LoVo (cell line): ENCODE results near the gene PIP4K2A.
A peak's percentile ranks its signal among the peaks of the same experiment; 100 is the strongest.
"Not testable (repeated sequence)": the region's sequence is repeated elsewhere in the genome, so short reads cannot be mapped to it uniquely, and the experiment has no call there.

Source experiments
- DNase-seq: peaks from one replicate; pipeline ENCODE4 v3.0.0-alpha.2; 2016; ENCODE audit warnings: low spot score

PIP4K2A gene

DNA sequence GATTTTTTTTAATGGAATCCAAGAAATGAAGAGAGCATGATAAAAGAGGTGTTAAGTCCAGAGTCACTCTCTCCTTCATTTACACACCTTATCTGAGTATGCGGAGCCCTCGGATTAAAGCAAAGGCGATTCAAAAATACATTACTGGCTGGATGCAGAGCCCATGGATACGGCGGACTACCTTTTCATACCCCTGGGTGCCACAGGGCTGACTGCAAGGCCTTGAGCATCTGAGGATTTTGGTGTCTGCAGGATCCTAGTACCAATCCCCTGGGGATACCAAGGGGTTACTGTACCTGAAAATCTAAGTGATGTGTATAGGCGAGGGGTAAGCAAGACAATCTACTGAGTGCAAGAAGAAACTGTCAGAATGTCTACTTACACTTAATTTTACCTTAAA lies 20.5 kb downstream of the PIP4K2A start:
- DNase-seq, result no peak

GRCh38 chr10:22693371-22693784 lies 21.0 kb downstream of the PIP4K2A start:
- no peak for DNase-seq

GRCh38 chr10:22692119-22692518 lies 22.3 kb downstream of the PIP4K2A start:
- DNase-seq, result not testable (repeated sequence)

DNA sequence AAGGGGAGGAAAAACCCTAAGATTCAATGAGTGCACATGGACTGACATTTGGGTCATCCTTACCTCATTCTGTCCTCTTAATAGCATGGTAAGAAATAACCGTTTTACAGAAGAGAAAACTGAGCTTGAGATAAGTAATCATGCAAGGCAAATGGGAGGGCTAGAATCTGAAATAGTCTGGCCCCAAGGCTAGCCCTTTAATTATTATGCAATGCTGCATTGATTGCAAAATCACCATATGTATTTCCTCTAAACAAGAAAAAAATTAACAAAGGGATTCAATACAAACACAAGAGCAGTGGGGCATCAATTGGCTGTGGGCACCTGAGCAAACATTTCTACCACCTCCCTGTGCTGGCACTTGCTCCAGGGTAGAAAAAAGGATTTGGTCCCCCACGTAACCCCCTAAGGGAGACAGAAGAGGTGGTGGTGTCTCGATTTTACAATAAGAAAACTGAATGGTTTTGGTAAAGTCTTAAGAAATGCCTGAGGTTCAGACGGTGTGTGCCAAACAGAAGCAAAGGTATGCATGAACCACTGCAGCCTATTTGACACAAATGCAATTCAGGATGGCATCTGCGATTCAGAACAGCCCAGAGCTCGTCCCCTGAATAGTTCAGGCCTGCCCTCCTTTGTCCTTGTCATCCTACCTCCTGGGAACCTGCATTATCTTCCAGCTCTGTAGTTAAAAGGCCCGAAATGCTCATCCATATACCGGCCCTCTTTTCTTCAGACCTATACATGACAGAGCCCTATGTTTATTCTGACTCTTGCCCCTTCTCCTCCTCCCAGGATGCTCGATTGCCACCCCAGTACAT lies 23.6 kb downstream of the PIP4K2A start:
- DNase-seq, result no peak

DNA sequence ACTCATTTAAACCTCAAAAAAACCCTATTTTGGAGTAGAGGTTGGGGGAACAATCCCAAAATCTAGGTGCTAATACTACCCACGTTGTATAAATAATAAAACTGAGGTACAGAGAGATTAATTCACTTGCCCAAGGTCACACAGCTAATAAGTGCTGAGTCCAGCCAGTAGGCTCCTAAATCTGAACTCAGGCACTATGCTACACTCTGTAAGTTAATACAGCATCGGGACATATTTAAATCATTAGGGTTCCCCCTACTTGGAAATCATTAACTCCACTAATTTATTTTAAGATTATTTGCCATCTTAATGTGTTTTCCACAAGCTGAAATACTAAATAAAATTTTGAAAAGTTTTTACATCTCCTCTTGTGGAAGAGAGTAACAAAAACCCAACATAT lies 24.2 kb downstream of the PIP4K2A start:
- DNase-seq, result no peak

- DNase-seq, result no peak
Measured at GRCh38 chr10:22686347-22686746, 28.0 kb downstream of the PIP4K2A start.

- no peak for DNase-seq
Measured at GRCh38 chr10:22685926-22686325, 28.5 kb downstream of the PIP4K2A start.

GRCh38 chr10:22684699-22685098 lies 29.7 kb downstream of the PIP4K2A start:
- DNase-seq, result no peak

DNA sequence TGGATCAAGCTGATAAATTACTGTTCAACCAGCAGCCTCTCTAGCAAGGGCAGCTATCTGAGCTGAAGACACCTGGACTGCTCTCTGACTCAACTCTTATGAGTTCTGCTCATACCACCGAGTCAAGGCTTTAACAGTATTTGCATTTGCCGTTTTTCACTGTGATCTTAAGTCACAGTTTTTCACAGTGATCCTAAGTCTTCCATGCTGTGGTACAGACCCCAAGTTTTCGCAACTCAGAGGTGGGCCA lies 31.3 kb downstream of the PIP4K2A start:
- DNase-seq, result no peak

DNA sequence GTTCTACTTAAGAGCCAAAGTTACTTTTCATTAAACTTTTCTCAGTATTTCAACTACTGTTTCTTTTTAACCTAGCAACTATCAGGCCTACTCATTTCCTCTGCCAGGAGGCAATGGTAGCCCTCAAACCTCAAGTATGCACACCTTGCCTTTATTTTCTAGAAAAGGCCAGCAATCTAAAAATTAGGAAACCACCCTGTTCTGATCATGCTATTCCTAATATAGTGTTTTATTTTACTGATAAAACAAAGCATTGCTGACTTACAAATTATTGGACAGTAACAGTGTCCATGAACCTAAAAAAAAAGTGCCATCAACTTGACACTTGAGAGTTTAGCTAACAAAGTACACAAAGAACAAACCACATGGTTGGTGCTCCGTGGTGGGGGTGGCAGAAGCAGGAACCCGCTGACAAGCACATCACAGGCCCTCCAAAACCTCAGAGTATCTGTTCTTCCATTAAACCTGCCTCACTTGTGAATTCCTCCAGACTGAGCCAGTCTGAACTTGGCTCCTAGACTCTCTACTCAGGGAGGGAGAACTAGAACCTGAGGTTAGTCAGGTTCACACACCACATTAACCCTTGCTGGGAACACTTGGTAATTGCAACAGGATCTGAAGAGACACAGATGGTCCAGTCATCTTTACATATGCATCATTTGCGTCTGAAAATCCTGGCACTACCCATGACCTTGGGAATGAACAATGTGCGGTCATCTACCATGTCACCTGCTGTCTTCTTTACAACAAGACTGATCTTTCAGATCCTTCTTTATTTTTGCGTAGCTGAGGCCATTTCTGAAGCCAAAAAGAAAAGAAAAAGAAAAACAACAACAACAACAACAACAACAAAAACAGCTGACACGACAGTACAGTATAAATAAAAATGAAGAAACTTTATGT lies 31.9 kb downstream of the PIP4K2A start:
- no peak for DNase-seq

GRCh38 chr10:22681783-22682183 lies 32.6 kb downstream of the PIP4K2A start:
- DNase-seq, result peak; percentile 30

DNA sequence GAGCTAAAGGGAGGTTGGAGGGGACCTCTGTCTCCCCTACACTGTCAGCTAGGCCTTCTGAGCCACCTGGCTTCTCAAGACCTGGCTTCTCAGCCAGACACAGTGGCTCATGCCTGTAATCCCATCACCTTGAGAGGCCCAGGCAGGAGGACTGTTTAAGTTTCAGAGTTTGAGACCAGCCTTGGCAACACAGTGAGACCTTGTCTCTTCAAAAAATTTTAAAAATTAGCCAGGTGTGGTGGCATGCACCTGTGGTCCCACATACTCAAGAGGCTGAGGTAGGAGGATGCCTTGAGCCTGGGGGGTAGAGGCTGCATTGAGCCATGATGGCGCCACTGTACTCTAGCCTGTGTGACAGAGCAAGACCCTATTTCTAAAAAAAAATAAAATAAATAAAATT lies 33.1 kb downstream of the PIP4K2A start:
- DNase-seq, result no peak

- no peak for DNase-seq
Measured at GRCh38 chr10:22679608-22680007, 34.8 kb downstream of the PIP4K2A start.

- no peak for DNase-seq
Measured at GRCh38 chr10:22677333-22677732, 37.0 kb downstream of the PIP4K2A start.

DNA sequence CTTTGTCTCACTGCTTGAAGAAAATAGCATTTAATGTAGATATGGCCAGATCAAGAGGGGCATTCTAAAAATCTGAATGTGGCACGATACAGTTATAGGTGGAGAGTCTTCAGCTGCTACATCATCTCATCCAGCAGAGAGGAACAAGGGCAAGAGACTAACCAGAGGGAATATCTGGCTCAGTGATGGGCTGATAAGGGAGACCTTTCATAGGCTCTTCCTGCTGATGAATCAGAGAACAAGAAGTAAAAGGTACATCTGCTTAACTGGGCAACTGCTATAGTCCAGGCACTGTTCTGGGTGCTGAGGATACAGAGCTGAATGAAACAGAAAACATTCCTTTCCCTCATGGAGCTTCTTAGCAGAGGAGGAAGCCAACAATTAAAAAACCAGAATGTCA lies 37.9 kb downstream of the PIP4K2A start:
- DNase-seq, result no peak

- no peak for DNase-seq
Measured at GRCh38 chr10:22674573-22674930, 39.8 kb downstream of the PIP4K2A start.

GRCh38 chr10:22673785-22674572 lies 40.4 kb downstream of the PIP4K2A start:
- DNase-seq, result no peak

- no peak for DNase-seq
Measured at GRCh38 chr10:22673091-22673392, 41.3 kb downstream of the PIP4K2A start.

- DNase-seq, result no peak
Measured at GRCh38 chr10:22672319-22673090, 41.9 kb downstream of the PIP4K2A start.

DNA sequence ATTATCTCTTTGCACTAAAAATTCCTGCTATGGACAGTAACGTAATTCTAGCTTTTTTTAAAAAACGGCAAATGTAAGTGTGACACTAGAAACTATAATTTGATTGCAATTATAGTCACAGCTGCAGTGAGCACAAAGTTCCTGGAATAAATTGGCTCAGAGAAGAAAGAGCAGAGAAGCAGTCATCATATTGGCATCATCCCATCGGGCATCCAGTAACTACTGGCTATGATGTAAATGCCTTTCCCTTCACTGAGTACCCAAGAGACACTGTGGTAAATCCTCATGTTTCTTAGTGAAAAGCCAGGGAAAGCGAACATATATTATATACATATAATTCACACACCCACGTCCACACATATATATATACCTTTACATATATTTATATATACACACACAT lies 43.6 kb downstream of the PIP4K2A start:
- no peak for DNase-seq

DNA sequence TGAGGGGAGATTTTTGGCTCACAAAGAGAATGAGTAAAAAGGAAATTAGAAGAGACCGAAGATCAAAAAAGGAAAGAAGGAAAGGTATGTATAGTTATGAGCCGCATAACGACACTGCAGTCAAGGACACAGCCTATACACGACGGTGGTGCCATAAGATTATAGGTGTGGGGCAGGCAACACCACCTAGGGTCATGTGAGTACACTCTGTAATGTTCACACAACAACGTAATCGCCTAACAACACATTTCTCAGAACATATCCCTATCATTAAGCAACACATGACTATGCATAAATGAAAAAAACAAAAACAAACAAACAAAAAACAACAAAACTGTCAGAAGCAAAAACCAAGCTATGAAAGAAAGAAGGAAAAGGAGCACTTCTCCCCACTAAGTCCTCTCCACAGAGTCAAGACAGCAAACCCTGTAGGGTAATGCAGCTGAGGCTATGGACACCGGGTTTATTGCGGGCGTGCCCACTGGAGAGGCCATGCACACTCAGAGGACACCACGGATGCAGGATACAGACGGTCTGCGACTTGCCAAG lies 45.1 kb downstream of the PIP4K2A start:
- no peak for DNase-seq

- no peak for DNase-seq
Measured at GRCh38 chr10:22667093-22667480, 47.3 kb downstream of the PIP4K2A start.
